Measurements from ENCODE around the gene ECE2. TPM values are rescaled to one million over a fixed set of nuclear protein-coding genes. Genes with fewer than 3 reads are reported as not detected.

ECE2 gene
- total and polyA plus RNA-seq, 2 experiments from 2014 or later = not detected

- peak; percentile 93 for DNase-seq (ENCODE audit: low spot score)
- peaks cover 12% of the 10 kb centered on the region for H3K4me1 ChIP-seq (ENCODE audit: insufficient read depth)
- peak within 1 kb of the TSS; percentile 99 for H2AFZ ChIP-seq
- H3K79me2 ChIP-seq = peaks cover 24% of the 10 kb centered on the region
- no peaks in the 10 kb centered on the region for H3K9me2 ChIP-seq (replicated peaks; ENCODE audit: insufficient read depth)
- TF ChIP-seq EZH2 (IDR thresholded peaks at IDR 0.05; ENCODE audit: borderline replicate concordance) (no peak), CTCF (IDR thresholded peaks at IDR 0.05; ENCODE audit: poor library complexity) (no peak), EZH2phosphoT487 (IDR thresholded peaks at IDR 0.05; ENCODE audit: low read depth, severe bottlenecking, unreplicated experiment) (no peak)
- H3K9me3 ChIP-seq (ENCODE audit: low read depth) = no peaks in the 10 kb centered on the region
- no peaks in the 10 kb centered on the region for H3K27me3 ChIP-seq
- no peaks in the 10 kb centered on the region for H4K20me1 ChIP-seq (ENCODE audit: insufficient read depth, poor library complexity, severe bottlenecking)
- H3K4me3 ChIP-seq = peak within 1 kb of the TSS; percentile 93
- H3K4me2 ChIP-seq = peak within 1 kb of the TSS; percentile 99
- H3K36me3 ChIP-seq (replicated peaks; ENCODE audit: insufficient read depth, low read depth) = no peaks in the 10 kb centered on the region
- peak within 1 kb of the TSS; percentile 86 for H3K27ac ChIP-seq
- WGBS (ENCODE audit: low lambda C conversion rate, missing lambda C conversion rate) = 2% methylated on average over 46 of the region's 49 CpGs
Measured at GRCh38 chr3:184248454-184249411, 27.1 kb upstream of the ECE2 start, which contains the start of gene ALG3. Gene ALG3, minus strand, starts transcription at chr3:184248962. Its CDS starts 22 bp downstream, at chr3:184248940.

GRCh38 chr3:184249412-184250166 is 26.2 kb upstream of the ECE2 start, which contains the start of gene EEF1AKMT4:
Gene EEF1AKMT4, plus strand, starts transcription at chr3:184249672. Its CDS starts 23 bp downstream, at chr3:184249695.
- Histone ChIP-seq H3K79me2 (peaks cover 24% of the 10 kb centered on the region), H3K9me2 (replicated peaks; ENCODE audit: insufficient read depth) (no peaks in the 10 kb centered on the region), H3K4me3 (peak within 1 kb of the TSS; percentile 93), H2AFZ (peak within 1 kb of the TSS; percentile 99), H3K4me2 (peak within 1 kb of the TSS; percentile 99), H3K9me3 (ENCODE audit: low read depth) (no peaks in the 10 kb centered on the region), H3K36me3 (replicated peaks; ENCODE audit: insufficient read depth, low read depth) (no peaks in the 10 kb centered on the region), H3K27ac (peak within 1 kb of the TSS; percentile 86), H3K4me1 (ENCODE audit: insufficient read depth) (peaks cover 12% of the 10 kb centered on the region), H4K20me1 (ENCODE audit: insufficient read depth, poor library complexity, severe bottlenecking) (no peaks in the 10 kb centered on the region), H3K27me3 (no peaks in the 10 kb centered on the region)
- 2% methylated on average over 54 of the region's 54 CpGs for WGBS (ENCODE audit: low lambda C conversion rate, missing lambda C conversion rate)
- peak; percentile 98 for DNase-seq (ENCODE audit: low spot score)
- no peak for TF ChIP-seq EZH2phosphoT487 (IDR thresholded peaks at IDR 0.05; ENCODE audit: low read depth, severe bottlenecking, unreplicated experiment)
- peak; percentile 57 for TF ChIP-seq CTCF (IDR thresholded peaks at IDR 0.05; ENCODE audit: poor library complexity)
- TF ChIP-seq EZH2 (IDR thresholded peaks at IDR 0.05; ENCODE audit: borderline replicate concordance) = no peak

- Histone ChIP-seq H3K9me3 (ENCODE audit: low read depth) (no peaks in the 10 kb centered on the region), H2AFZ (peak overlapping the region; percentile 77), H3K9me2 (replicated peaks; ENCODE audit: insufficient read depth) (no peaks in the 10 kb centered on the region), H3K27me3 (no peaks in the 10 kb centered on the region), H4K20me1 (ENCODE audit: insufficient read depth, poor library complexity, severe bottlenecking) (no peaks in the 10 kb centered on the region), H3K27ac (peak overlapping the region; percentile 40), H3K4me3 (peak overlapping the region; percentile 50), H3K36me3 (replicated peaks; ENCODE audit: insufficient read depth, low read depth) (no peaks in the 10 kb centered on the region), H3K79me2 (peaks cover 24% of the 10 kb centered on the region), H3K4me2 (peak overlapping the region; percentile 88), H3K4me1 (ENCODE audit: insufficient read depth) (peaks cover 12% of the 10 kb centered on the region)
- WGBS (ENCODE audit: low lambda C conversion rate, missing lambda C conversion rate) = 17% methylated on average over 20 of the region's 20 CpGs
- TF ChIP-seq CTCF (IDR thresholded peaks at IDR 0.05; ENCODE audit: poor library complexity) (peak; percentile 83), EZH2 (IDR thresholded peaks at IDR 0.05; ENCODE audit: borderline replicate concordance) (no peak), EZH2phosphoT487 (IDR thresholded peaks at IDR 0.05; ENCODE audit: low read depth, severe bottlenecking, unreplicated experiment) (no peak)
- DNase-seq (ENCODE audit: low spot score) = peak; percentile 93
Measured at GRCh38 chr3:184250167-184250828, 25.5 kb upstream of the ECE2 start.

Data from hepatocyte (in vitro differentiated cells).